Activated CD4-positive, alpha-beta T cell treated with anti-CD3 and anti-CD28 coated beads, Interleukin-2, Interleukin-4, amounts not matched to agents 100 ng/mL and 50 ng/mL, durations not matched to agents 16 hours and 8 hours (primary cell): ENCODE measurements around the gene RBM19.

Experiments used
- DNase-seq: peaks from one replicate; pipeline ENCODE4 v3.0.0-alpha.2; 2020; ENCODE audit warnings: low spot score

RBM19 gene

DNA sequence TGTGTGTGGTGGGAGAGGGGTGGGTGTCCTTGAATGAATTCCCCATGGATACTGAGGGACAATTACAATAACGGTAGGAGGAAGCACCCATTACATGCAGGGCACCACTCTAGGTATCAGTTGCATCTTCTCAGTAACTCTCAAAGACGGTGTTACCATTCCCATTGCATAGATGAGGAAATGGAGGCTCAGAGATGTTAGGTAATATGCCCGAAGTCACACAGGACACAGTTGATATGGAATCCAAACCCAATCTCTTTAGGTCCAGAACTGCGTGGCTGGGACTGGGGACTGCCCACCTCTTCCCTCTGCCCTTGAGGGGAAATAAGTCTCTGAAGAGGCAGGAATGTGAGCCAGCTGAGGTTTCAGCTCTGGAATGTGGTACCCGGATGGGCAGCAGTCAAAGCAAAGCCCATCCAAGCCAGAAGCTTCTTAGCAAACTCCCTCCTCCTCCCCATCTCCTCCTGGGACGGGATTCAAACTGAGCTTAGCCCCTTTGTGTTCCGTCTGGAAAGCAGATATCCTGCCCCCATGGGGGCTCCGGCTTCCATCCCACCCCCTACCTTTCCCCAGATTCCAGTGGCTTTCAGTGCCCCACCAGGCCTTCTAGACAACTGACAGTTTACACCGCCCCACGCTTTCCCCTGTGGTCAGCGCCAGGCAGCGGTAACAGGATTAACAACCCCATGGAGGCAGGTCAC lies 187.5 kb downstream of the RBM19 start:
- no peak for DNase-seq

DNA sequence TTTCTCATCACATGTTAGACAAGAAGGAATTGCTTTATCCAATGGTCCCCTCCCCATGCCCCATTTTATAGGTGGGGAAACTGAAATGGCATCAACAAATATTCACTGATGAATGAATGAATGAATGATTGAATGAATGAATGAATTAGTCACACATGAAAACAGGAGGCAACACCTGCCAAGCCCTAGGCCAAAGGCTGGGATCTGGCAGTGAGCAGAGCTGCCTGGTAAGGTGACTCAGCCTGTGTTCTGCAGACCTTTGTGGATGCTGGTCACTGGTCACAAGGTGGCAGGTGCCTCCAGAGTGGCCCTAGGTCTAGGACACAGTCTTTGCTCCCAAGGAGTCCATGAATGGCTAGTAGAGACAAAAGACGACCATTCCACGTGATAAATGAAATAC lies 188.4 kb downstream of the RBM19 start:
- no peak for DNase-seq

GRCh38 chr12:113776536-113776935 lies 189.6 kb downstream of the RBM19 start:
- DNase-seq = no peak

DNA sequence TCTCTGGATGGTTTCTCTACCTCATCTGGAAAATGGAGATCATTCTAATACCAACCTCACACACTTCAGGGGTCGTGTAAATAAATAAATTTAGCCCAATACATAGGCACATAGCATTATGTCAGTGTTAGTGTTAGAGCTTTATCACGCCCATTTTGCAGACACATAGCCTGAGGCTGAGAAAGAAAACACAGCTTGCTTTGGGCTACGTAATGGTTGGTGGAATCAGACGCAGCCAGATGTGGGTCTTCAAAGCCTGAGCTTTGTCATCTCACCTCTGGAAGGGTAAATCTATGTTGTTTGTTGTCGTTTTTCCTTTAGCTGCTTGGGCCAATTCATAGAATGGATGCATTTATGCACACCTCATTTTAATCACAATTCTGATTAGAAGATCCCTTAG lies 191.6 kb downstream of the RBM19 start:
- no peak for DNase-seq

DNA sequence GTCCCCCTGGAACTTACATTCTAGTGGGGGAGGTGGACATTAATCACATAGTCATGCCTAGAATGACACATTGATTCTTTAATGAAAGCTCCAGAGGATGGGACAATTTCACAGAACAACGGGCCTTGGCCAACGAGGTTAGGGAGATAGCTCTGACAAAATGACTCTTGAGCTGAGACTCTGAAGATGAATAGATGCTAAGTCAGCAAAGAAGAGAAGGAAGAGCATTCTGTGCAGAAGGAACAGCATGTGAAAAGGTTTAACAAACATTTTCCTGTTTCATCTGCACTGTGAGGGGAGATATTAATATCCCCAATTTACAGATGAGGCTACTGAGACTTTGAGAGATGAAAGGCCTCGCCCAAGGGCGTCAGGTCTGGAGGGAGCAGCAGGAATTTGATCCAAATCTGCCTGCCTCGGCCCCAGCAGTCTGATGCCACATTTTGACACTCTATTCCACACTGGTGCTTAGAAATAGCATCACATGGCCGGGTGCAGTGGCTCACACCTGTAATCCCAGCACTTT lies 193.6 kb downstream of the RBM19 start:
- no peak for DNase-seq

- DNase-seq = no peak
Measured at GRCh38 chr12:113770389-113770865, 195.7 kb downstream of the RBM19 start.

DNA sequence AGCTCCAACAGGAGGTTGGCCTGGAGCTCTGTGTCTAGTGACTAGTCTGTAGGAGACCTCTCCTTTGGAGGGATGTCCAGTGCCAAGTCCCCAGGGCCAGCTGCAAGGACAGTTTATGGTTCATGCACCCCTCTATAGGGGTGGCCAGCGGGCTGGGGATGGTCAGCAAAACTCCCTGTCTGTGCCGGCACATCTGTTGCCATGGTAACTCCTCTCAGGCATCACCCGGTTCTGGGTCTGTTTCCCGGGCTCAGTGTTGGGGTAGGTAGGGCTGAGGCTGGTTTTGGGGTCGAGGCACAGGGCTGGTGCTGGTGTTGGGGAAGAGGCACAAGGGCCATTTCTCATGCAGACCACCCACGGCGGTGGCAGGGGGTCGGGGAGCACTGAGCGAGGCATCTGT lies 196.8 kb downstream of the RBM19 start:
- no peak for DNase-seq

DNA sequence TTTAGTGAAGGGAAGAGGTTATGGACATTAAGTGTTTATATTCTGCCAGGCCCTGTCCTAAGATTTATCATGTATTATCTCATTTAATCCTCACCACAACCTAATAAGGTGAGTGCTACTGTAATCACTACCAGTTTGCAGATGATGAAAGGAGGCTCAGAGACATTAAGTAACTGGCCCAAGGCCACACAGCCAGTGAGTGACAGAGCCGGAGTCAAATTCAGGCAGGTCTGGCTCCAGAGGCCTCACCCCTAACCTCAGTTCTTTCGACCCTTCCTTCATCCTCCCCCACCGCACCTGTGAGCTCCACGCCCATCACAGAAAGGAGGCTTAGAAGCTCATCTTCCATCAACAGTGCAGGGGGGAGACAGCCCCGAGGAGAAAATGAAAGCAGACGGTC lies 197.3 kb downstream of the RBM19 start:
- DNase-seq = no peak

DNA sequence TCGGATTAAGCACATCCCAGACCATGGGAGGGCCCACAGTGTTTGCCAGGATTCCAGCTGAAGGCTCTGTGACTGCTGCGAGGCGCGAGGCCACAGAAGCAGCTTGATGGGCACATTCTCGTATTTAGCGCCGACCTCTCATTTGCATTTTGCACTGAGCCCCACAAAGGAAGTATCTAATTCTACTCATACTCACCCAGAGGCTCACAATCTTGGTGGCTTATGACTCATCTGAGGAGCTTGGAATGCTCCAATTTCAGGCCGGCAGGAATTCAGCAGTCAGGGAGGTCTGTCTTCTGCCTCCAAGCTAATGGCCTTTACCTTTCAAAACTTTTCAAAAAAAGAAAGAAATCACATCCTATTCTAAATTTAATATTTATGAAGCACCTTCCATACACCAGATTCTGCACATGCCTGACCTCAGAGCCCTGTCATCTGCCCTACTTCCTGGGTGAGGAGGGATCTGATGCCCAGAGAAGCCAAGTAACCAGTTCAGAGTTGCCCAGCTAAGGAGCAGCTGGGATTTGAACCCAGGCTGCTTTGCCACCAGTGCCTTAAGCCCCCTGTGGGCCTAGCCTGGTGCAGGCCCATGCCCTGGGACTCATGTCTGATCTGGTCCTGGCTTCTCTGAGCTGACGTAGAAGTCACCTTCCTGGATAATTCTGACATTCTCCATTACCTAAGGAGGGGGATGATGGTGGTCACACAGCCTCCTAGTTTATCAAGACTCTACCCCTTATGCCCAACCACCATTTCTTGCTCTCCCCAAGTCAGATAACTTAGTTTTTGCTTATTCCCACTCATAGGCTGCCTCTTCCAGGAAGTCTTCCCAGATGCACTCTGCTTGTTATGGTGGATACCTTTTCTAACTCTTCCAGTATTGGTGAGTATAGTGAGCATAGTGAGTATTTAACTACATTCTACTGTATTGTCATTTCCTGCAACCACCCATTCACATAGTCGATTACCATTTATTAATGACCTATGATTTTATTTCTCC lies 198.9 kb downstream of the RBM19 start:
- no peak for DNase-seq
